NB4 (cell line): ENCODE results near the gene MAD1L1.

ENCODE experiments used
- DNase-seq: peaks from one replicate; pipeline ENCODE4 v3.0.0; 2010; ENCODE audit warnings: low read depth
- H3K4me3 ChIP-seq: one replicate; pipeline ENCODE4 v1.5.1; 2011; ENCODE audit warnings: mild to moderate bottlenecking, low read depth, low read length, moderate library complexity
- CTCF ChIP-seq: IDR thresholded peaks from one replicate; pipeline ENCODE4 v1.5.1; 2012; ENCODE audit warnings: low read depth, low read length
- MAX ChIP-seq: IDR thresholded peaks from 2 replicates; pipeline ENCODE4 v1.6.1; 2011; ENCODE audit warnings: low read depth, low read length
- MYC ChIP-seq: IDR thresholded peaks from 2 replicates; pipeline ENCODE4 v1.6.1; 2011; ENCODE audit warnings: low read depth, low read length
- POLR2A ChIP-seq: IDR thresholded peaks from 2 replicates; pipeline ENCODE4 v1.6.1; 2011; ENCODE audit warnings: mild to moderate bottlenecking; ENCODE audit not compliant: insufficient read length; ENCODE audit errors: extremely low read depth

The MAD1L1 gene

GRCh38 chr7:2123360-2123759 is 109.4 kb downstream of the MAD1L1 start:
- no peak overlapping the region for H3K4me3 ChIP-seq
- TF ChIP-seq POLR2A, result no peak
- DNase-seq, result no peak

GRCh38 chr7:2122651-2123050 is 110.1 kb downstream of the MAD1L1 start:
- H3K4me3 ChIP-seq, result no peak overlapping the region
- no peak for DNase-seq
- TF ChIP-seq CTCF (no peak), MYC (no peak), MAX (no peak), POLR2A (no peak)

- H3K4me3 ChIP-seq, result no peak overlapping the region
- TF ChIP-seq CTCF (no peak), POLR2A (no peak), MYC (no peak), MAX (no peak)
- DNase-seq, result no peak
Observed at GRCh38 chr7:2120841-2121830, 111.6 kb downstream of the MAD1L1 start.

GRCh38 chr7:2120251-2120660 is 112.5 kb downstream of the MAD1L1 start:
- TF ChIP-seq MYC (no peak), POLR2A (no peak), CTCF (no peak), MAX (no peak)
- DNase-seq, result no peak
- H3K4me3 ChIP-seq, result no peak overlapping the region

- no peak for DNase-seq
- TF ChIP-seq MAX, result no peak
- no peak for TF ChIP-seq POLR2A
- TF ChIP-seq CTCF, result no peak
- no peak for TF ChIP-seq MYC
- no peak overlapping the region for H3K4me3 ChIP-seq
Observed at GRCh38 chr7:2118630-2119190, 114.0 kb downstream of the MAD1L1 start.

- no peak overlapping the region for H3K4me3 ChIP-seq
- no peak for TF ChIP-seq CTCF
- no peak for TF ChIP-seq POLR2A
- no peak for TF ChIP-seq MAX
- TF ChIP-seq MYC, result no peak
Observed at GRCh38 chr7:2118056-2118455, 114.7 kb downstream of the MAD1L1 start.

More at GRCh38 chr7:2118056-2118455, 114.7 kb downstream of the MAD1L1 start:
- no peak for DNase-seq
